Uterus (tissue), 4 donors: ENCODE measurements around the gene POLE. TPM values are rescaled to one million over a fixed set of nuclear protein-coding genes. Genes with fewer than 3 reads are reported as not detected.
"Not testable (repeated sequence)": the region's sequence is repeated elsewhere in the genome, so short reads cannot be mapped to it uniquely, and the experiment has no call there.

Source experiments
- DNase-seq, 2 donors: peaks; one replicate each; pipeline ENCODE4 v3.0.0-alpha.2; 2019 to 2020
- H3K27ac ChIP-seq, 2 donors: fragments of 200-600 bp; sonication (generic); 1 replicate in 1 of 2; 2 replicates in 1 of 2; pipeline ENCODE4 v1.5.1; 2016 to 2018
- H3K27me3 ChIP-seq, 2 donors: fragments of 200-600 bp; sonication (generic); one replicate each; pipeline ENCODE4 v1.5.1; 2018 to 2019; ENCODE audit warnings: control low read depth in 1 of 2
- H3K36me3 ChIP-seq, 2 donors: fragments of 200-600 bp; sonication (generic); one replicate each; pipeline ENCODE4 v1.5.1; 2019; ENCODE audit warnings: control low read depth in 1 of 2
- H3K4me1 ChIP-seq, 2 donors: fragments of 200-600 bp; sonication (generic); one replicate each; pipeline ENCODE4 v1.5.1; 2018 to 2019; ENCODE audit warnings: control low read depth in 1 of 2
- H3K4me3 ChIP-seq, 2 donors: fragments of 200-600 bp; sonication (generic); 1 replicate in 1 of 2; 2 replicates in 1 of 2; pipeline ENCODE4 v1.5.1; 2018 to 2019; ENCODE audit warnings: mild to moderate bottlenecking in 1 of 2
- H3K9me3 ChIP-seq, 2 donors: fragments of 200-600 bp; sonication (generic); one replicate each; pipeline ENCODE4 v1.5.1; 2019; ENCODE audit warnings: control low read depth in 1 of 2
- POLR2A ChIP-seq, 2 donors: fragments of 450-650 bp; IDR thresholded peaks; one replicate each; pipeline ENCODE4 v1.6.1; 2016; ENCODE audit warnings: antibody characterized with exemption in 2 of 2, mild to moderate bottlenecking in 1 of 2, moderate library complexity in 1 of 2
- intact Hi-C: fragments of 100-400 bp; cut with DNase I; formaldehyde crosslinking; loops from one replicate; pipeline ENCODE4 v1.15.1; 2023; ENCODE audit warnings: low total_unique reads
- total RNA-seq, 4 donors: library from RNA; depleted of rRNA in 3 of 4; stranded (reverse); fragments of >200 nt in 3 of 4; gene quantifications; one replicate each; pipeline versions ENCODE4 v1.1.0 to v1.2.4, GENCODE V29; 2014 to 2023
- TF ChIP-seq, protein P1 (sequence below), 4 experiments: fragments of 200-600 bp in 2 of 4; fragments of 450-650 bp in 2 of 4; sonication (generic) in 2 of 4; IDR thresholded peaks; one replicate each; pipeline ENCODE4 v1.5.1; 2016 to 2019; ENCODE audit warnings: antibody characterized with exemption in 4 of 4, mild to moderate bottlenecking in 2 of 4, moderate library complexity in 1 of 4
- donor health status: DM: yes; HTN: yes; CAD: no.

The POLE gene
- total RNA-seq, 4 donors from 2014 or later, result 7.7 to 71.3 (median 28.8) TPM

DNA sequence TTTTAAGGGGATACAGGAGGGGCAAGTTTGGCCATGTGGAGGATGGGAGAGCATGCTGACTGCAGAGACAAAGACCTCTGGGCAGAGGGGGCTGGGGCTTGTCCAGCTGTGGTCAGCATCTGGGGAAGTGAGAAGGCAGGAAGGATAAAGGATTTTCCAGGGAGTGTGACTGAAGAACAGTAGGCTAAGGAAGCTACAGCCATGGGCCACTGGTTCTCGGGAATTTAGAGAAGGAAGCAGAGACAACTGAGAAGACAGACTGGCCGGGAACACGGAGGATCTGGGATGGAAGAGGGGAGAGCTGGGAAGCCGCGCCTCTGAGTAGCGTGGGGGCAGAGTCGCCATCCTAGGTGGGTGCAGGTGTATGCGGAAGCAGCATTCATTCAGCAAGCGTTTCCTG, 16.5 kb upstream of the POLE start:
- Histone ChIP-seq H3K4me1 (no peaks in the 10 kb centered on the region), H3K27me3 (no peaks in the 10 kb centered on the region), H3K36me3 (no peaks in the 10 kb centered on the region), H3K4me3 (no peak overlapping the region), H3K27ac (no peak overlapping the region), H3K9me3 (no peaks in the 10 kb centered on the region)
- no peak for DNase-seq
- no peak for TF ChIP-seq POLR2A (IDR thresholded peaks at IDR 0.05)
- TF ChIP-seq, protein P1, sequence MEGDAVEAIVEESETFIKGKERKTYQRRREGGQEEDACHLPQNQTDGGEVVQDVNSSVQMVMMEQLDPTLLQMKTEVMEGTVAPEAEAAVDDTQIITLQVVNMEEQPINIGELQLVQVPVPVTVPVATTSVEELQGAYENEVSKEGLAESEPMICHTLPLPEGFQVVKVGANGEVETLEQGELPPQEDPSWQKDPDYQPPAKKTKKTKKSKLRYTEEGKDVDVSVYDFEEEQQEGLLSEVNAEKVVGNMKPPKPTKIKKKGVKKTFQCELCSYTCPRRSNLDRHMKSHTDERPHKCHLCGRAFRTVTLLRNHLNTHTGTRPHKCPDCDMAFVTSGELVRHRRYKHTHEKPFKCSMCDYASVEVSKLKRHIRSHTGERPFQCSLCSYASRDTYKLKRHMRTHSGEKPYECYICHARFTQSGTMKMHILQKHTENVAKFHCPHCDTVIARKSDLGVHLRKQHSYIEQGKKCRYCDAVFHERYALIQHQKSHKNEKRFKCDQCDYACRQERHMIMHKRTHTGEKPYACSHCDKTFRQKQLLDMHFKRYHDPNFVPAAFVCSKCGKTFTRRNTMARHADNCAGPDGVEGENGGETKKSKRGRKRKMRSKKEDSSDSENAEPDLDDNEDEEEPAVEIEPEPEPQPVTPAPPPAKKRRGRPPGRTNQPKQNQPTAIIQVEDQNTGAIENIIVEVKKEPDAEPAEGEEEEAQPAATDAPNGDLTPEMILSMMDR (IDR thresholded peaks at IDR 0.05), result no peak
- intact Hi-C loops, result no loop called here

DNA sequence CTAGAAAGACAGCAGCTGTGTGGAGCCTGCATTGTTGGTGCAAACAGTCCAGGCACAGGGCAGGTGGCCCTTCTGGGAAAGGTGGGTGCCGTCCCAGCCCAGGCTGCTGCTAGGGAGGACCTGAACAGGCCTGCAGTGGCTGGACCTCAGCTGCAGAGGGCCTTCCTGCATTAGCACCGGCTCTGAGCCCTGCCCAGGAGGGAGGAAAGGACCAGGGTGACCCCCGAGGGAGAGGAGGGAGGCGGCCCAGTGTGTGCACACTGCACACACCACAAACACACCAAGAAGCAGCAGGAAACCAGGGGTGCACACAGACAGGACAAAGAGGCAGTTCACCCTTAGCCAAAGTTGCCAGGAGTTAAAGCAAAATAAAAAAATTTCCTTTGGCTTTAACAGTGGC, 15.5 kb upstream of the POLE start:
- Histone ChIP-seq H3K27ac (no peak overlapping the region), H3K9me3 (no peaks in the 10 kb centered on the region), H3K27me3 (no peaks in the 10 kb centered on the region), H3K4me3 (no peak overlapping the region), H3K4me1 (no peaks in the 10 kb centered on the region), H3K36me3 (no peaks in the 10 kb centered on the region)
- TF ChIP-seq, protein P1 (IDR thresholded peaks at IDR 0.05), result no peak
- TF ChIP-seq POLR2A (IDR thresholded peaks at IDR 0.05), result no peak
- DNase-seq, result no peak
- intact Hi-C loops, result no loop called here

DNA sequence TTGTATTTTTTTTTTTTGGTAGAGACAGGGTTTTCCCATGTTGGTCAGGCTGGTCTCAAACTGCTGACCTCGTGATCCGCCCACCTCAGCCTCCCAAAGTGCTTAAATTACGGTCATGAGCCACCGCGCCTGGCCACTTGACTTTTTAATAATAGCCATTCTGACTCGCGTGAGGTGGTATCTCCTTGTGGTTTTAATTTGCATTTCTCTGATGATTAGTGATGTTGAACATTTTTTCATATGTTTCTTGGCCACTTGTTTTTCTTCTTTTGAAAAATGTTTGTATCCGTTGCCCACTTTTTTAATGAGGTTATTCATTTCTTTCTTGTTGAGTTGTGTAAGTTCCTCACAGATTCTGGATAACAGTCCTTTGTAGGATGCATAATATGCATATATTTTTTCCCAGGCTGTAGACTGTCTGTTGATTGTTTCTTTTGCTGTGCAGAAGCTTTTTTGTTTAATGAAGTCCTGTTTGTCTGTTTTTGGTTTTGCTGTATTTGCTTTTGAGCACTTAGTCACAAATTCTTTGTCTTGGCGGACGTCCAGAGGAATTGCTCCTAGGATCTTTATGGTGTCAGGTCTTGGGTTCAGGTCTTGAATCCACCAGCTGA, 13.2 kb upstream of the POLE start:
- Histone ChIP-seq H3K9me3 (no peaks in the 10 kb centered on the region), H3K4me3 (no peak overlapping the region), H3K4me1 (no peaks in the 10 kb centered on the region), H3K27ac (no peak overlapping the region), H3K27me3 (no peaks in the 10 kb centered on the region), H3K36me3 (no peaks in the 10 kb centered on the region)
- intact Hi-C loops, result no loop called here
- no peak for DNase-seq
- no peak for TF ChIP-seq POLR2A (IDR thresholded peaks at IDR 0.05)
- TF ChIP-seq, protein P1 (IDR thresholded peaks at IDR 0.05), result no peak

DNA sequence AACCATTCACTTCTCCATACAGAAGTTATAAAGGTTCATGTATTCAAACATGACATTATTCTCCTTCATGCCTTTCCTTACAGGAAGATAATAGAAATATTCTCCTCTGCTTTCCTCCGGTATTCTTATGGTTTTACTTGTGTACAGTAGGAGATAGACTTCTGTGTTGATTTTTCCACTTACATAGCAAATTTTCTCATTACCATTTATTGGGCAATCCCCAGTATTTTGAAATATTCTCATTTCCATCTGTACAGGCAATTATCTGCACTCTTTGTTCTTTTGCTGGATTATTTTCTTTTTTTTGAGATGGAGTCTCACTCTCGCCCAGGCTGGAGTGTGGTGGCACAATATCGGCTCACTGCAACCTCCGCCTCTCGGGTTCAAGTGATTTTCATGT, 11.2 kb upstream of the POLE start:
- Histone ChIP-seq H3K27ac (no peak overlapping the region), H3K27me3 (no peaks in the 10 kb centered on the region), H3K9me3 (no peaks in the 10 kb centered on the region), H3K4me3 (no peak overlapping the region), H3K36me3 (no peaks in the 10 kb centered on the region), H3K4me1 (no peaks in the 10 kb centered on the region)
- no peak for TF ChIP-seq POLR2A (IDR thresholded peaks at IDR 0.05)
- TF ChIP-seq, protein P1 (IDR thresholded peaks at IDR 0.05), result no peak
- intact Hi-C loops, result no loop called here
- no peak for DNase-seq

DNA sequence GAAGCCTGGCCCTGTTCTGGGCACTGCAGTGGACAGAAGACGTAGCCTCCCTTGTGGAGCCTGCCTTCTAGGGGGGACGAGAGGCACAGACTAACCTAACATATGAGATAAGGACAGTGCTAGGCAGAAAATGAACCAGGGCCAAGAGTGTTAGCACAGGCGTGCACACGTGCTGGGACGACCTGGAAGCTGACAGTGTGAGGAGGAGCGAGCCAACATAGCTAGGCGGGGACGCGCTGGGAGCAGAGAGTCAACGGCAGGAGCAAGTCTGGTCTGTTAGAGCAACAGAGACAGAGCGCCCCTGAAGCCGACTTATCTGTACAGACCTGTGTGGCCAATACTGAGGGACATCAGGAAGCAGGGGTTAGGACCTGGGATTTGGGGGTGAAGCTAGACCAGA, 8.3 kb upstream of the POLE start:
- intact Hi-C loops, result no loop called here
- TF ChIP-seq, protein P1 (IDR thresholded peaks at IDR 0.05), result no peak
- no peak for TF ChIP-seq POLR2A (IDR thresholded peaks at IDR 0.05)
- no peaks in the 10 kb centered on the region for H3K9me3 ChIP-seq

DNA sequence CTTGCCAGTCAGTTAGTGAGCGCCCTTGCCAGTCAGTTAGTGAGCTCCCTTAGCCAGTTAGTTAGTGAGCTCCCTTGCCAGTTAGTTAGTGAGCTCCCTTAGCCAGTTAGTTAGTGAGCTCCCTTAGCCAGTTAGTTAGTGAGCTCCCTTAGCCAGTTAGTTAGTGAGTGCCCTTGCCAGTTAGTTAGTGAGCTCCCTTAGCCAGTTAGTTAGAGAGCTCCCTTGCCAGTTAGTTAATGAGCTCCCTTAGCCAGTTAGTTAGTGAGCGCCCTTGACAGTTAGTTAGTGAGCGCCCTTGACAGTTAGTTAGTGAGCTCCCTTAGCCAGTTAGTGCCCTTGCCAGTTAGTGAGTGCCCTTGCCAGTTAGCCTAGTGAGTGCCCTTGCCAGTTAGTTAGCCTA, 7.7 kb upstream of the POLE start:
- H3K9me3 ChIP-seq, DNase-seq, H3K4me1 ChIP-seq, H3K27me3 ChIP-seq, intact Hi-C loops, H3K27ac ChIP-seq, H3K4me3 ChIP-seq, H3K36me3 ChIP-seq: not testable (repeated sequence)

More for the DNA sequence above, 8.3 kb upstream of the POLE start:
- no peak overlapping the region for H3K4me3 ChIP-seq
- DNase-seq, result no peak
- H3K4me1 ChIP-seq, result no peaks in the 10 kb centered on the region
- H3K27me3 ChIP-seq, result no peaks in the 10 kb centered on the region
- H3K36me3 ChIP-seq, result no peaks in the 10 kb centered on the region
- H3K27ac ChIP-seq, result no peak overlapping the region

DNA sequence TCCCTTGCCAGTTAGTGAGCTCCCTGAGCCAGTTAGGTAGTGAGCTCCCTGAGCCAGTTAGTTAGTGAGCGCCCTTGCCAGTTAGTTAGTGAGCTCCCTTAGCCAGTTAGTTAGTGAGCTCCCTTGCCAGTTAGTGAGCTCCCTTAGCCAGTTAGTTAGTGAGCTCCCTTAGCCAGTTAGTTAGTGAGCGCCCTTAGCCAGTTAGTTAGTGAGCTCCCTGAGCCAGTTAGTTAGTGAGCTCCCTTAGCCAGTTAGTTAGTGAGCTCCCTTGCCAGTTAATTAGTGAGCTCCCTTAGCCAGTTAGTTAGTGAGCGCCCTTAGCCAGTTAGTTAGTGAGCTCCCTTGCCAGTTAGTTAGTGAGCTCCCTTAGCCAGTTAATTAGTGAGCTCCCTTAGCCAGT, 4.9 kb upstream of the POLE start:
- H3K9me3 ChIP-seq, H3K36me3 ChIP-seq, H3K4me3 ChIP-seq, H3K27ac ChIP-seq, H3K4me1 ChIP-seq, intact Hi-C loops, DNase-seq, H3K27me3 ChIP-seq: not testable (repeated sequence)
